Ascending aorta (tissue), 2 donors: ENCODE results near the gene QSER1. TPM values are rescaled to one million over a fixed set of nuclear protein-coding genes. Genes with fewer than 3 reads are reported as not detected.

Source experiments
- DNase-seq, 2 donors: peaks; one replicate each; pipeline ENCODE4 v3.0.0-alpha.2; 2019; ENCODE audit warnings: low spot score in 2 of 2
- H3K27ac ChIP-seq, 2 donors: fragments of 200-600 bp; sonication (generic); one replicate each; pipeline ENCODE4 v1.5.1; 2016 to 2017; ENCODE audit warnings: mild to moderate bottlenecking in 1 of 2
- H3K27me3 ChIP-seq: fragments of 200-600 bp; sonication (generic); one replicate; pipeline ENCODE4 v1.5.1; 2017
- H3K36me3 ChIP-seq, 2 donors: fragments of 200-600 bp; sonication (generic); one replicate each; pipeline ENCODE4 v1.5.1; 2016
- H3K4me1 ChIP-seq, 2 donors: fragments of 200-600 bp; sonication (generic); one replicate each; pipeline ENCODE4 v1.5.1; 2016 to 2017; ENCODE audit warnings: mild to moderate bottlenecking in 1 of 2
- H3K4me3 ChIP-seq, 2 donors: fragments of 200-600 bp; sonication (generic); one replicate each; pipeline ENCODE4 v1.5.1; 2016 to 2017; ENCODE audit warnings: mild to moderate bottlenecking in 1 of 2
- H3K9me3 ChIP-seq, 2 donors: fragments of 200-600 bp; sonication (generic); one replicate each; pipeline ENCODE4 v1.5.1; 2016
- intact Hi-C: fragments of 100-400 bp; cut with DNase I; formaldehyde crosslinking; loops from one replicate; pipeline ENCODE4 v1.15.1; 2023
- total RNA-seq: library from RNA; depleted of rRNA; stranded (reverse); fragments of >200 nt; gene quantifications from one replicate; pipeline ENCODE4 v1.1.0, GENCODE V29; 2016
- TF ChIP-seq, protein P1 (sequence below), 3 experiments: fragments of 200-600 bp in 2 of 3; fragments of 450-650 bp in 1 of 3; sonication (generic) in 2 of 3; IDR thresholded peaks; one replicate each; pipeline ENCODE4 v1.5.1; 2016 to 2019; ENCODE audit warnings: antibody characterized with exemption in 3 of 3, mild to moderate bottlenecking in 1 of 3, moderate library complexity in 1 of 3

The QSER1 gene
- total RNA-seq, 1 donor from 2014 or later: 8.2 TPM

DNA sequence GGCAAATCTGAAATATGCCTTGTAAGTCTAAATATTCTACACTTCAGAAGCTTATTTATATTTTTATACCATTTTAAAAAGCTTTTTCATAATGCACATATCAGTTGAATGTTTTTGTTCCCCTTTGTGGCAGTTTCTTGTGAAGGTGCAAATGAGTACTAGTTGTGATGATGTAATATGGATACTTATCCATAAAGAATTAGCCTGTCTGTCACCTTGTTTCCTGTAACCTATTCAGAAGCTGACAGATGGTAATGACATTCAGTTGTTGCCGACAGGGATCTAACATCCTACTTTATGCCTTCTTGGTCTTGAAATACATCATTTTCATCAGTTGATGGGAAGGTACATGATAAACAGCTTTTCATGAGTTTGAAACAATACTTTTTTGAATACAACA is 2.9 kb downstream of the QSER1 start:
- H3K27me3 ChIP-seq: no peaks in the 10 kb centered on the region
- intact Hi-C loops: loop anchor here (10.0 kb wide), 1 partner anchor 149 kb away; no protein-coding TSS in a partner anchor
- H3K4me1 ChIP-seq: no peaks in the 10 kb centered on the region
- no peaks in the 10 kb centered on the region for H3K9me3 ChIP-seq
- TF ChIP-seq, protein P1, sequence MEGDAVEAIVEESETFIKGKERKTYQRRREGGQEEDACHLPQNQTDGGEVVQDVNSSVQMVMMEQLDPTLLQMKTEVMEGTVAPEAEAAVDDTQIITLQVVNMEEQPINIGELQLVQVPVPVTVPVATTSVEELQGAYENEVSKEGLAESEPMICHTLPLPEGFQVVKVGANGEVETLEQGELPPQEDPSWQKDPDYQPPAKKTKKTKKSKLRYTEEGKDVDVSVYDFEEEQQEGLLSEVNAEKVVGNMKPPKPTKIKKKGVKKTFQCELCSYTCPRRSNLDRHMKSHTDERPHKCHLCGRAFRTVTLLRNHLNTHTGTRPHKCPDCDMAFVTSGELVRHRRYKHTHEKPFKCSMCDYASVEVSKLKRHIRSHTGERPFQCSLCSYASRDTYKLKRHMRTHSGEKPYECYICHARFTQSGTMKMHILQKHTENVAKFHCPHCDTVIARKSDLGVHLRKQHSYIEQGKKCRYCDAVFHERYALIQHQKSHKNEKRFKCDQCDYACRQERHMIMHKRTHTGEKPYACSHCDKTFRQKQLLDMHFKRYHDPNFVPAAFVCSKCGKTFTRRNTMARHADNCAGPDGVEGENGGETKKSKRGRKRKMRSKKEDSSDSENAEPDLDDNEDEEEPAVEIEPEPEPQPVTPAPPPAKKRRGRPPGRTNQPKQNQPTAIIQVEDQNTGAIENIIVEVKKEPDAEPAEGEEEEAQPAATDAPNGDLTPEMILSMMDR (IDR thresholded peaks at IDR 0.05): no peak
- H3K4me3 ChIP-seq: no peak overlapping the region
- no peak for DNase-seq
- no peaks in the 10 kb centered on the region for H3K36me3 ChIP-seq
- H3K27ac ChIP-seq: no peak overlapping the region

DNA sequence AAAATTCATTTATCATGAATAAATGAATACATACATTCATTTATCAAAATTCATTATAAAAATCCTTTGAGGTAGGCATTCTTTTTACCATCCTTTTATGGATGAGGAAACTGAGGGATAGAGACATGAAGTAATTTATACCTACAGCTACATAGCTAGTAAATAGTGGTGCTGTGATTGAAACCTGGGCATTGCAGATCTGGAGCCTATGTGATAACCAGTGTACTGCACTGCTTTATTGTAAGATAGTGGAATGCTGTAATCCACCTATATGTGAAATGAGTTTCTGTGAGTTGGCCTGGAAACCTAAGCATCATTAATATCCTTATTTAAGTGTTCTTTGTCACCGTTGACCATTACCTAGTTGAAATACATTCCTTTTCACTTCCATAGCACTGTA is 4.5 kb downstream of the QSER1 start:
- intact Hi-C loops: loop anchor here (10.0 kb wide), 1 partner anchor 148 kb away; no protein-coding TSS in a partner anchor
- no peaks in the 10 kb centered on the region for H3K27me3 ChIP-seq
- no peaks in the 10 kb centered on the region for H3K9me3 ChIP-seq
- TF ChIP-seq, protein P1 (IDR thresholded peaks at IDR 0.05): no peak
- H3K4me3 ChIP-seq: no peak overlapping the region
- H3K4me1 ChIP-seq: no peaks in the 10 kb centered on the region
- H3K27ac ChIP-seq: no peak overlapping the region
- DNase-seq: no peak
- H3K36me3 ChIP-seq: no peaks in the 10 kb centered on the region

DNA sequence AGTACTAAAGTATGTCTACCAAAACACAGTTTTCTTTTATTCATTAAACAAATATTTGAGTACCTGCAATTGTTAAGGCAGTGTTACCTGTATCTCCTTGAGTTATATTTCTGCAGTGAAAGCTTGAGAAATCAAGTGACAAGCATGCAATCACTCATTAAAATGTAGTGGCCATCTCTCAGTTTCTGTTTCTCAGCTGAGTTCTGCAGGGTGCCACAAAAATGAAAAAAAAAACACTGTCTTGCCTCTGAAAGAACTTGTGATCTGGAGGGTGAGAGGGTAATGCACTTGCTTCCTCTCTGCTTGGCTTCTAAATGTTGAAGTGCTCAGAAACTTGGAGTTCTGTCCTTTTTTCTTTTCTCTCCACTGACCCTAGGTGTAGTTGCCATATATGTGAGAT is 6.8 kb downstream of the QSER1 start:
- no peaks in the 10 kb centered on the region for H3K27me3 ChIP-seq
- no peaks in the 10 kb centered on the region for H3K36me3 ChIP-seq
- no peak overlapping the region for H3K4me3 ChIP-seq
- no peaks in the 10 kb centered on the region for H3K9me3 ChIP-seq
- H3K4me1 ChIP-seq: no peaks in the 10 kb centered on the region
- intact Hi-C loops: loop anchor here (10.0 kb wide), 1 partner anchor 145 kb away; no protein-coding TSS in a partner anchor
- DNase-seq: no peak
- TF ChIP-seq, protein P1 (IDR thresholded peaks at IDR 0.05): no peak
- no peak overlapping the region for H3K27ac ChIP-seq

DNA sequence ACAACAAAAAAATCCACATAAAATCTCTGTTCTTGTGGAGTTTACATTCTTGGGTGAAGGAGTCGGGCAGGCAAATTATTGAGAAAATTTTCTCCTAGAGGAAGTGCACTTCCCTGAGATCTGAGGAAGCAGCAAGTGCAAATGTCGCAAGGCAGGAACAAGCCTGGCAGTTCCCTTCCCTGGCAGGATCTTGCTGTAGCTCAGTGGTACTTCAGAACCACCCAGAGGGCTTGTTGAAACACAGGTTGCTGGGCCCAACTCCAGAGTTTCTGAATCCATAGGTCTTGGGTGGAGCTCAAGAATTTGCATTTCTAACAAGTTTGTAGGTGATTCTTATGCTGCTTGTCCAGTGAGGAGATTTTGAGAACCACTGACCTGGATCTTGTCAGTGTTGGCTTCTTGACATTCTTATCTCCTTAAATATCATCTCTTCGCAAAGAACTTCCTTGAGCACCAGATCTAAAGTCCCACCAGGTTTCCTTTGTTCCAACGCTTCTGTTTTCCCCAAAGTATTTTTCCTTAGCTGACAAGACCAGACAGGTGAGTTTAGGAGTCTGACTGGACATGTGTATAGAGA is 9.6 kb downstream of the QSER1 start:
- intact Hi-C loops: no loop called here
- TF ChIP-seq, protein P1 (IDR thresholded peaks at IDR 0.05): no peak
- H3K36me3 ChIP-seq: no peaks in the 10 kb centered on the region
- DNase-seq: no peak
- no peaks in the 10 kb centered on the region for H3K4me1 ChIP-seq
- H3K27ac ChIP-seq: no peak overlapping the region
- H3K4me3 ChIP-seq: no peak overlapping the region
- H3K27me3 ChIP-seq: no peaks in the 10 kb centered on the region
- H3K9me3 ChIP-seq: no peaks in the 10 kb centered on the region

DNA sequence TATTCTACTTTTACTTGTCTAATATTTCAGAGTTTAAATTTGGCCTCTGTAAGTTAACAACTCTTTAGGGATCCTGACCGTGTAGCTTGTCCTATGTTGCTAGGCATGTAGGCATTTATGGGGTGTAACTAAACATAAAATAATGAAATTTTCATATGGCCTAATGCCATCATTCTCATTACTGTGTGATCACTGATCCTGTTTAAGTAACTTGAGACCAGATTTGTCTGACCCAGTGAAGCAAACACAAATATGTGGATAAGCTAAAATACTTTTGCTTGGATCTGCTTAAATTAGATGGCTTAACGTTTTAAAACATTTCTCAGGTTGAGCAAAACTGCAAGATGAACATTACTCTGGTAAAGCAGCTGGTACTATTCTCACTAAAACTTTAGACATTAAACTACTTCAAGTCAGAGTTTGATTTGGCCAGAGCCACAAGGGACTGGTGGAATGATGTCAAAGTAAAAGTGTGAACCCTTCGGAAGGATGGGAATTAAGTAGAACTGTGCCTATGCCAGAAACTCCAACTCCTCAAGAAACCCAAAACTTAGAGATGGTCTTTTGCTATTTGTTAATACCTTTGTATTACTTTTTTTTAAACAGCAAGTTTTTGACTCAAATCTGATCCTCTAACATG is 12.5 kb downstream of the QSER1 start:
- no peaks in the 10 kb centered on the region for H3K27me3 ChIP-seq
- TF ChIP-seq, protein P1 (IDR thresholded peaks at IDR 0.05): no peak
- no peak for DNase-seq
- no peak overlapping the region for H3K4me3 ChIP-seq
- H3K4me1 ChIP-seq: no peaks in the 10 kb centered on the region
- no peak overlapping the region for H3K27ac ChIP-seq
- H3K36me3 ChIP-seq: no peaks in the 10 kb centered on the region
- intact Hi-C loops: no loop called here
- H3K9me3 ChIP-seq: no peaks in the 10 kb centered on the region
